ENCODE measurements around the gene CAMK1G. TPM values are rescaled to one million over a fixed set of nuclear protein-coding genes. Genes with fewer than 3 reads are reported as not detected.

The CAMK1G gene
- total and polyA plus RNA-seq, 10 of the 15 experiments (the other 5 are each of a cell fraction or from before 2014, with no cell fraction given) = 0.18 to 0.20 TPM; not detected in 8

DNA sequence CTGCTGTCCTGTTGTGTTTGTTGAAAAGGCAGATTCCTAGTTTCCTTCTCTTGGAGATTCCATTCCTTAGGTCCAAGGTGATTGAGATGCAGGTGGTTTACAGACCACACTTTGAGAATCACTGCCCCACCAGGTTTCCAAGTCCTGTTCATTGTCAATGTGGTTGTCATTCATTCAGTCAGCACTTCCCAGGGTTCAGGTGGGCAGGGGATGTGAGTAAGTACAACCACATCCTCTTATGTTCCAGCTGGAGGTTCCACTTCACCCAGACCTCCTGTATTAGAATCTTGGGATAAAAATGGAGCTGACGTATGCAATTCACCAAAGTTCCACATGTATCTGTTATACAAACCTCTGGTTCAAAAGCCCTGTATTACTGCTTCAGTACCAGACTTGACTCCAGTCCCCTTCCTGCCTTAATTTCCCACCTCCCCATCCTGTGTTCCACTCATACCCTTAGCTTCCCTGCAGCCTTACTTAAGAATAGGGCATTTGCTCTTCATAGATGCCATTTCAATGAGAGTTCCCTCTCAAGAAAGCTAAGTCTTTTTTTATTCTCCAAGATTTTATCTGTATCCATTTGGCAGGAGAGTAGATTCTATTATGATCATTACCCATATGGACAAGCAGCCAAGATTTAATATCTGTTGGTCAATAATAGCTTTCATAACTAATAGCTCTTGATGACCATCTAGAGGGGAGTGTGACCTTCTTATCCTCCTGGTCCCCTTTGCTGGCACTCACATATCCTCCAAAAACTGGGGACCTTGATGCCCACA is 46.0 kb upstream of the CAMK1G start:
- no TSS peak for BruUV-seq (replicated peaks)
- Histone ChIP-seq H3K4me1 (ENCODE audit: control insufficient read depth, insufficient read depth, low read length) (no peaks in the 10 kb centered on the region), H3K4me3 (no peak overlapping the region), H3K9ac (ENCODE audit: control insufficient read depth, insufficient read depth, low read length) (no peak overlapping the region), H3K4me2 (ENCODE audit: control insufficient read depth, insufficient read depth) (no peak overlapping the region), H2AFZ (ENCODE audit: control insufficient read depth, low read depth, low read length) (no peak overlapping the region), H4K20me1 (ENCODE audit: control insufficient read depth, insufficient read depth) (no peaks in the 10 kb centered on the region; the same call in 1 of the 2 replicates), H3K9me3 (replicated peaks; ENCODE audit: control insufficient read depth, insufficient read depth, low read length) (no peaks in the 10 kb centered on the region), H3K27ac (ENCODE audit: control insufficient read depth, insufficient read depth) (no peak overlapping the region), H3K36me3 (ENCODE audit: control insufficient read depth in 2 of 2, insufficient read depth in 2 of 2, low read length in 1 of 2) (no peaks in the 10 kb centered on the region), H3K79me2 (ENCODE audit: control insufficient read depth, insufficient read depth, low read length) (no peaks in the 10 kb centered on the region), H3K27me3 (replicated peaks in 1 of 2; ENCODE audit: control insufficient read depth in 2 of 2, insufficient read depth in 2 of 2, low read length in 1 of 2) (peaks cover 0 to 2% of the 10 kb centered on the region in 2 experiments; a peak in 1 of 4 replicates)
- CTCF ChIA-PET = interaction anchor here (1.7 to 2.2 kb wide), 5 partner anchors 8 to 28 kb away, joined by 3 to 5 read pairs (median 5); no protein-coding TSS in a partner anchor
- ATAC-seq = no peak
- DNase-seq (ENCODE audit: low read depth, low spot score) = no peak
- no peak for FAIRE-seq
- POLR2A ChIA-PET = no interaction called here
- in situ Hi-C loops (cut with MboI) = no loop called here
- intact Hi-C loops (cut with micrococcal nuclease; ENCODE audit: unreplicated experiment) = no loop called here
- SMC1A ChIA-PET (ENCODE audit: uncharacterized antibody, unreplicated experiment) = interaction anchor here (0.9 kb wide), 1 partner anchor 9 kb away, joined by 3 read pairs; no protein-coding TSS in a partner anchor
- TF ChIP-seq MYB (IDR thresholded peaks at IDR 0.05; ENCODE audit: borderline replicate concordance, low read depth, low read length) (no peak), ZBED1 (IDR thresholded peaks at IDR 0.05; ENCODE audit: borderline replicate concordance) (no peak), ZNF24 (IDR thresholded peaks at IDR 0.05) (no peak), CHD1 (IDR thresholded peaks at IDR 0.05; ENCODE audit: low read depth, low read length) (no peak), SUPT20H (IDR thresholded peaks at IDR 0.05; ENCODE audit: borderline replicate concordance, control insufficient read depth, low read depth, low read length) (no peak), ZNF622 (IDR thresholded peaks at IDR 0.05) (no peak)
- RAD21 ChIA-PET (ENCODE audit: unreplicated experiment) = no interaction called here
- 0% methylated on average over 1 of the region's 1 CpG for WGBS (ENCODE audit: insufficient coverage, insufficient replicate concordance, low lambda C conversion rate, missing lambda C conversion rate)

DNA sequence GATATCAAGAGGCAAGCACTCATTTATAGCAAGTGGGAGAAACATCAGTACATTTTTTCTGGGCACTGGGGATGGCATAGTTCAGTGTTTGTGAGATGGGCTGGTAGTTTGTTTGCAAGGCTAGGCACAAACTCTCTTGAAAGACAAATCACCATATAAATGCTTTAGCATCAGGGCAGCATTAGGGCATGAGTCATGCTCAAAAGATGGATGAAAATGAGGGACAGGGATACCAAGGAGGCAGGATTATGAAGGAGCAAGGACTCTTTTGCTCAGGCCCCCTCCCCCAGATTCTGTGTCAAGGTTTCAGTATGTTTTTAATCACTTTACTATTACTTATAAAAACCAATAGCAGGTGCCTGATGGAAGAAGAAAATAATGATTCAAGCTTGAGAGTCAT is 43.9 kb upstream of the CAMK1G start:
- Histone ChIP-seq H3K79me2 (ENCODE audit: control insufficient read depth, insufficient read depth, low read length) (no peaks in the 10 kb centered on the region), H3K9me3 (replicated peaks; ENCODE audit: control insufficient read depth, insufficient read depth, low read length) (no peaks in the 10 kb centered on the region), H3K9ac (ENCODE audit: control insufficient read depth, insufficient read depth, low read length) (no peak overlapping the region), H3K4me1 (ENCODE audit: control insufficient read depth, insufficient read depth, low read length) (no peaks in the 10 kb centered on the region), H2AFZ (ENCODE audit: control insufficient read depth, low read depth, low read length) (no peak overlapping the region), H3K27ac (ENCODE audit: control insufficient read depth, insufficient read depth) (no peak overlapping the region), H3K27me3 (replicated peaks in 1 of 2; ENCODE audit: control insufficient read depth in 2 of 2, insufficient read depth in 2 of 2, low read length in 1 of 2) (peaks cover 0 to 2% of the 10 kb centered on the region in 2 experiments; a peak in 1 of 4 replicates), H3K4me2 (ENCODE audit: control insufficient read depth, insufficient read depth) (no peak overlapping the region), H3K36me3 (ENCODE audit: control insufficient read depth in 2 of 2, insufficient read depth in 2 of 2, low read length in 1 of 2) (no peaks in the 10 kb centered on the region), H4K20me1 (ENCODE audit: control insufficient read depth, insufficient read depth) (no peaks in the 10 kb centered on the region; the same call in 1 of the 2 replicates), H3K4me3 (no peak overlapping the region)
- no peak for FAIRE-seq
- ChIA-PET RAD21 (ENCODE audit: unreplicated experiment) (no interaction called here), SMC1A (ENCODE audit: uncharacterized antibody, unreplicated experiment) (no interaction called here), POLR2A (no interaction called here), CTCF (no interaction called here)
- DNase-seq (ENCODE audit: low read depth, low spot score) = no peak
- in situ Hi-C loops (cut with MboI) (no loop called here), intact Hi-C loops (cut with micrococcal nuclease; ENCODE audit: unreplicated experiment) (no loop called here)
- ATAC-seq = no peak
- BruUV-seq (replicated peaks) = no TSS peak
- TF ChIP-seq MTA2 (IDR thresholded peaks at IDR 0.05; ENCODE audit: low read depth) = no peak
- TF ChIP-seq NBN (IDR thresholded peaks at IDR 0.05) = no peak
- TF ChIP-seq IRF4 (IDR thresholded peaks at IDR 0.05; ENCODE audit: low read depth, low read length) = no peak
- no peak for TF ChIP-seq RAD21 (IDR thresholded peaks at IDR 0.05; ENCODE audit: insufficient read depth, low read depth, low read length)
- TF ChIP-seq CHD2 (IDR thresholded peaks at IDR 0.05; ENCODE audit: borderline replicate concordance, low read depth, low read length) = no peak
- TF ChIP-seq, protein P1, sequence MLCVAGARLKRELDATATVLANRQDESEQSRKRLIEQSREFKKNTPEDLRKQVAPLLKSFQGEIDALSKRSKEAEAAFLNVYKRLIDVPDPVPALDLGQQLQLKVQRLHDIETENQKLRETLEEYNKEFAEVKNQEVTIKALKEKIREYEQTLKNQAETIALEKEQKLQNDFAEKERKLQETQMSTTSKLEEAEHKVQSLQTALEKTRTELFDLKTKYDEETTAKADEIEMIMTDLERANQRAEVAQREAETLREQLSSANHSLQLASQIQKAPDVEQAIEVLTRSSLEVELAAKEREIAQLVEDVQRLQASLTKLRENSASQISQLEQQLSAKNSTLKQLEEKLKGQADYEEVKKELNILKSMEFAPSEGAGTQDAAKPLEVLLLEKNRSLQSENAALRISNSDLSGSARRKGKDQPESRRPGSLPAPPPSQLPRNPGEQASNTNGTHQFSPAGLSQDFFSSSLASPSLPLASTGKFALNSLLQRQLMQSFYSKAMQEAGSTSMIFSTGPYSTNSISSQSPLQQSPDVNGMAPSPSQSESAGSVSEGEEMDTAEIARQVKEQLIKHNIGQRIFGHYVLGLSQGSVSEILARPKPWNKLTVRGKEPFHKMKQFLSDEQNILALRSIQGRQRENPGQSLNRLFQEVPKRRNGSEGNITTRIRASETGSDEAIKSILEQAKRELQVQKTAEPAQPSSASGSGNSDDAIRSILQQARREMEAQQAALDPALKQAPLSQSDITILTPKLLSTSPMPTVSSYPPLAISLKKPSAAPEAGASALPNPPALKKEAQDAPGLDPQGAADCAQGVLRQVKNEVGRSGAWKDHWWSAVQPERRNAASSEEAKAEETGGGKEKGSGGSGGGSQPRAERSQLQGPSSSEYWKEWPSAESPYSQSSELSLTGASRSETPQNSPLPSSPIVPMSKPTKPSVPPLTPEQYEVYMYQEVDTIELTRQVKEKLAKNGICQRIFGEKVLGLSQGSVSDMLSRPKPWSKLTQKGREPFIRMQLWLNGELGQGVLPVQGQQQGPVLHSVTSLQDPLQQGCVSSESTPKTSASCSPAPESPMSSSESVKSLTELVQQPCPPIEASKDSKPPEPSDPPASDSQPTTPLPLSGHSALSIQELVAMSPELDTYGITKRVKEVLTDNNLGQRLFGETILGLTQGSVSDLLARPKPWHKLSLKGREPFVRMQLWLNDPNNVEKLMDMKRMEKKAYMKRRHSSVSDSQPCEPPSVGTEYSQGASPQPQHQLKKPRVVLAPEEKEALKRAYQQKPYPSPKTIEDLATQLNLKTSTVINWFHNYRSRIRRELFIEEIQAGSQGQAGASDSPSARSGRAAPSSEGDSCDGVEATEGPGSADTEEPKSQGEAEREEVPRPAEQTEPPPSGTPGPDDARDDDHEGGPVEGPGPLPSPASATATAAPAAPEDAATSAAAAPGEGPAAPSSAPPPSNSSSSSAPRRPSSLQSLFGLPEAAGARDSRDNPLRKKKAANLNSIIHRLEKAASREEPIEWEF (IDR thresholded peaks at IDR 0.05; ENCODE audit: insufficient replicate concordance, low read depth, low read length) = no peak

Data from GM12878 (cell line).